ENCODE measurements around the gene OGDH. TPM values are rescaled to one million over a fixed set of nuclear protein-coding genes. Genes with fewer than 3 reads are reported as not detected.
A peak's percentile ranks its signal among the peaks of the same experiment; 100 is the strongest.

The OGDH gene
- total and polyA plus RNA-seq, 10 of the 15 experiments (the other 5 are each of a cell fraction or from before 2014, with no cell fraction given) = 4.1 to 103 (median 48.4) TPM

DNA sequence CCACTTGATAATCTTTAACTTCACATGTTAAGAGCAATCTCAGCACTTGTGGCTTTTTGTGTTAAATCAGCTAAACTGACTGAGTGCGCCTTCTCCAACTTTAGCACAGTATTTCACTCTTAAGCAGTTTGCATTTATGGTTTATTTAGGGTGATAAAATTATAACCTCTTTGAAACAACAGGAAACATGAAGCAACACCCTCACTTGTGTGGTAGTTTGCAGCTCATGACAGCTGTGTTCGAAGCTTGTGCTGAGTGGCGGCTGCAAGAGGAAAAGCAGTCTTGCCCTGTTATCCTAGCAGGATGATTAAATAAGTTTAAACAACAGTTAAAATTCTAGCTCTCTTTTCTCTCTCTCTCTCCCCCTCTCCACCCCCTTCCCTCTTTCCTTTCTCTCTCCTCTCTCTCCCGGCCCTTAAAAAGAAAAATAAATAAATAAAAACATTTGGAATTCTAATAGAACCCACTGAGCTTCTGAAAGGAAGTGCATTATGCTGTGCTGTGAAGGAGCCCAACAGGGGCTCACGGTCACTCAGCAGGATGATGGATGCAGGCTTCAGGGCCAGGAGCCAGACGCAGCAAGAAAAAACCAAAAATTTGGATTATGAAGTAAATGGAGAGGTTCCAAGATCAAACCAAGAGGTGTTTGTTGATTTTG, 25.2 kb downstream of the OGDH start (continued):
- TF ChIP-seq, protein P1, sequence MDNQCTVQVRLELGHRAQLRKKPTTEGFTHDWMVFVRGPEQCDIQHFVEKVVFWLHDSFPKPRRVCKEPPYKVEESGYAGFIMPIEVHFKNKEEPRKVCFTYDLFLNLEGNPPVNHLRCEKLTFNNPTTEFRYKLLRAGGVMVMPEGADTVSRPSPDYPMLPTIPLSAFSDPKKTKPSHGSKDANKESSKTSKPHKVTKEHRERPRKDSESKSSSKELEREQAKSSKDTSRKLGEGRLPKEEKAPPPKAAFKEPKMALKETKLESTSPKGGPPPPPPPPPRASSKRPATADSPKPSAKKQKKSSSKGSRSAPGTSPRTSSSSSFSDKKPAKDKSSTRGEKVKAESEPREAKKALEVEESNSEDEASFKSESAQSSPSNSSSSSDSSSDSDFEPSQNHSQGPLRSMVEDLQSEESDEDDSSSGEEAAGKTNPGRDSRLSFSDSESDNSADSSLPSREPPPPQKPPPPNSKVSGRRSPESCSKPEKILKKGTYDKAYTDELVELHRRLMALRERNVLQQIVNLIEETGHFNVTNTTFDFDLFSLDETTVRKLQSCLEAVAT (IDR thresholded peaks at IDR 0.05) = no peak
- TF ChIP-seq KAT2A (conservative IDR thresholded peaks at IDR 0.05; ENCODE audit: control insufficient read depth, low read depth, low read length) = no peak
- no peak for TF ChIP-seq TARDBP (IDR thresholded peaks at IDR 0.05; ENCODE audit: borderline replicate concordance)
- no peak for TF ChIP-seq PML (IDR thresholded peaks at IDR 0.05; ENCODE audit: low read length)

DNA sequence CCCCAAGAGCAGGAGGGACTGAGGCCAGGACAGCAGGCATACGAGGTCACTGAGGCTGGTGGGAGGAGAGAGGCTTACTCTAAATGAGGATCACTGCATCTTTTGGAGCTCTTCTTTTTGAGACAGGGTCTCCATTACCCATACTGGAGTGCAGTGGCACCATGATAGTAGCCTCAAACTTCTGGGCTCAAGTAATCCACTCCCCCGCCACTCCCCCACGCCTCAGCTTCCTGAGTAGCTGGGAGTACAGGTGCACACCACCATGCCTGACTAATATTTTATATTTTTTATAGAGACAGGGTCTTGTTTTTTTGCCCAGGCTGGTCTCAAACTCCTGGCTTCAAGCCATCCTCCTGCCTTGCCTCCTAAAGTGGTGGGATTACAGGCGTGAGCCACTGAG, 25.8 kb downstream of the OGDH start:
- Histone ChIP-seq H3K27ac (ENCODE audit: control insufficient read depth, insufficient read depth) (peak overlapping the region; percentile 68), H3K36me3 (ENCODE audit: control insufficient read depth in 2 of 2, insufficient read depth in 2 of 2, low read length in 1 of 2) (peaks cover 0 to 2% of the 10 kb centered on the region in 2 experiments; a peak in 3 of 4 replicates), H3K4me1 (ENCODE audit: control insufficient read depth, insufficient read depth, low read length) (peaks cover 75% of the 10 kb centered on the region), H3K9me3 (replicated peaks; ENCODE audit: control insufficient read depth, insufficient read depth, low read length) (no peaks in the 10 kb centered on the region), H3K27me3 (replicated peaks in 1 of 2; ENCODE audit: control insufficient read depth in 2 of 2, insufficient read depth in 2 of 2, low read length in 1 of 2) (no peaks in the 10 kb centered on the region), H2AFZ (ENCODE audit: control insufficient read depth, low read depth, low read length) (no peak overlapping the region), H4K20me1 (ENCODE audit: control insufficient read depth, insufficient read depth) (no peaks in the 10 kb centered on the region), H3K9ac (ENCODE audit: control insufficient read depth, insufficient read depth, low read length) (no peak overlapping the region), H3K79me2 (ENCODE audit: control insufficient read depth, insufficient read depth, low read length) (peaks cover 16% of the 10 kb centered on the region), H3K4me2 (ENCODE audit: control insufficient read depth, insufficient read depth) (no peak overlapping the region; the same call in 1 of the 2 replicates), H3K4me3 (0 out of 2 replicates have a peak overlapping the region, but pooled peaks have one; percentile 41)
- ChIA-PET RAD21 (ENCODE audit: unreplicated experiment) (interaction anchor here (13.2 kb wide), 1 partner anchor 12 kb away, joined by 130 read pairs; no protein-coding TSS in a partner anchor), SMC1A (ENCODE audit: uncharacterized antibody, unreplicated experiment) (interaction anchor here (0.8 to 10.4 kb wide), 6 partner anchors 7 to 214 kb away, joined by 3 to 103 read pairs (median 7); partner anchors contain the start of gene OGDH), CTCF (interaction anchor here (0.7 to 1.6 kb wide), 3 partner anchors 10 to 307 kb away, joined by 3 to 8 read pairs (median 4); partner anchors contain the start of gene OGDH), POLR2A (interaction anchor here (0.8 to 9.3 kb wide), 4 partner anchors 11 to 117 kb away, joined by 3 to 95 read pairs (median 30); partner anchors contain the start of genes DDX56, OGDH and ZMIZ2)
- WGBS (ENCODE audit: insufficient coverage, insufficient replicate concordance, low lambda C conversion rate, missing lambda C conversion rate) = 100% methylated on average over 4 of the region's 4 CpGs
- no peak for DNase-seq (ENCODE audit: low read depth, low spot score)
- no peak for FAIRE-seq
- TF ChIP-seq SMAD1 (IDR thresholded peaks at IDR 0.05; ENCODE audit: low read depth, partially characterized antibody) = no peak
- TF ChIP-seq CHD4 (IDR thresholded peaks at IDR 0.05) = no peak
- TF ChIP-seq SMAD5 (IDR thresholded peaks at IDR 0.05; ENCODE audit: low read depth) = no peak
- no peak for TF ChIP-seq MTA2 (IDR thresholded peaks at IDR 0.05; ENCODE audit: low read depth)
- TF ChIP-seq ZNF24 (IDR thresholded peaks at IDR 0.05) = no peak
- no peak for TF ChIP-seq CREM (IDR thresholded peaks at IDR 0.05; ENCODE audit: low read depth)
- TF ChIP-seq, protein P2, sequence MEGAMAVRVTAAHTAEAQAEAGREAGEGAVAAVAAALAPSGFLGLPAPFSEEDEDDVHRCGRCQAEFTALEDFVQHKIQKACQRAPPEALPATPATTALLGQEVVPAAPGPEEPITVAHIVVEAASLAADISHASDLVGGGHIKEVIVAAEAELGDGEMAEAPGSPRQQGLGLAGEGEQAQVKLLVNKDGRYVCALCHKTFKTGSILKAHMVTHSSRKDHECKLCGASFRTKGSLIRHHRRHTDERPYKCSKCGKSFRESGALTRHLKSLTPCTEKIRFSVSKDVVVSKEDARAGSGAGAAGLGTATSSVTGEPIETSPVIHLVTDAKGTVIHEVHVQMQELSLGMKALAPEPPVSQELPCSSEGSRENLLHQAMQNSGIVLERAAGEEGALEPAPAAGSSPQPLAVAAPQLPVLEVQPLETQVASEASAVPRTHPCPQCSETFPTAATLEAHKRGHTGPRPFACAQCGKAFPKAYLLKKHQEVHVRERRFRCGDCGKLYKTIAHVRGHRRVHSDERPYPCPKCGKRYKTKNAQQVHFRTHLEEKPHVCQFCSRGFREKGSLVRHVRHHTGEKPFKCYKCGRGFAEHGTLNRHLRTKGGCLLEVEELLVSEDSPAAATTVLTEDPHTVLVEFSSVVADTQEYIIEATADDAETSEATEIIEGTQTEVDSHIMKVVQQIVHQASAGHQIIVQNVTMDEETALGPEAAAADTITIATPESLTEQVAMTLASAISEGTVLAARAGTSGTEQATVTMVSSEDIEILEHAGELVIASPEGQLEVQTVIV (IDR thresholded peaks at IDR 0.05; ENCODE audit: borderline replicate concordance, partially characterized antibody) = no peak
- no peak for TF ChIP-seq POLR2AphosphoS2 (IDR thresholded peaks at IDR 0.05; ENCODE audit: low read depth, low read length)
- TF ChIP-seq, protein P3, sequence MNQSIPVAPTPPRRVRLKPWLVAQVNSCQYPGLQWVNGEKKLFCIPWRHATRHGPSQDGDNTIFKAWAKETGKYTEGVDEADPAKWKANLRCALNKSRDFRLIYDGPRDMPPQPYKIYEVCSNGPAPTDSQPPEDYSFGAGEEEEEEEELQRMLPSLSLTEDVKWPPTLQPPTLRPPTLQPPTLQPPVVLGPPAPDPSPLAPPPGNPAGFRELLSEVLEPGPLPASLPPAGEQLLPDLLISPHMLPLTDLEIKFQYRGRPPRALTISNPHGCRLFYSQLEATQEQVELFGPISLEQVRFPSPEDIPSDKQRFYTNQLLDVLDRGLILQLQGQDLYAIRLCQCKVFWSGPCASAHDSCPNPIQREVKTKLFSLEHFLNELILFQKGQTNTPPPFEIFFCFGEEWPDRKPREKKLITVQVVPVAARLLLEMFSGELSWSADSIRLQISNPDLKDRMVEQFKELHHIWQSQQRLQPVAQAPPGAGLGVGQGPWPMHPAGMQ (IDR thresholded peaks at IDR 0.05; ENCODE audit: borderline replicate concordance) = no peak
- TF ChIP-seq FOXK2 (IDR thresholded peaks at IDR 0.05) = no peak
- no peak for TF ChIP-seq RCOR1 (conservative IDR thresholded peaks at IDR 0.05; ENCODE audit: low read depth, low read length)
- no peak for TF ChIP-seq HCFC1 (IDR thresholded peaks at IDR 0.05; ENCODE audit: low read length)
- no peak for TF ChIP-seq NR2C1 (IDR thresholded peaks at IDR 0.05)
- no peak for TF ChIP-seq POU2F2 (IDR thresholded peaks at IDR 0.05; ENCODE audit: borderline replicate concordance, low read depth, low read length)
- no peak for TF ChIP-seq IKZF1 (conservative IDR thresholded peaks at IDR 0.05)
- intact Hi-C loops (cut with micrococcal nuclease; ENCODE audit: unreplicated experiment) (loop anchor here (10.0 kb wide), 1 partner anchor 393 kb away; no protein-coding TSS in a partner anchor), in situ Hi-C loops (cut with MboI) (no loop called here)
- no TSS peak for BruUV-seq (replicated peaks)
- no peak for ATAC-seq
